ENCODE data around the gene CCDC87.
A peak's percentile ranks its signal among the peaks of the same experiment; 100 is the strongest.

Gene CCDC87

GRCh38 chr11:66580803-66581202, 12.1 kb downstream of the CCDC87 start:
- no peak for DNase-seq

- DNase-seq, result peak; percentile 76 to 78
Measured at GRCh38 chr11:66579017-66579606, 13.8 kb downstream of the CCDC87 start.

DNA sequence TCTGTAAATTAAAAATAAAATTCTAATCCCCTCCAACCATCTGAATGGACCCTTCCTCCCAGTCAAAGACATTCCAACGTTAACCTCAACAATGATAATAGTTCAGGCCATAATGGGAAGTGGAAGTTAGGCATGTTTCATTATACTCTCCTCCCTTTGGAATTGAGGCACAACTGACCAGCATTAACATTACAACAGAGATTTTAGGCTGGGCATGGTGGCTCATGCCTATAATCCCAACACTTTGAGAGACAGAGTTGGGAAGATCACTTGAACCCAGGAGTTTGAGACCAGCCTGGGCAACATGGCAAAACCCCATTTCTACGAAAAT, 22.0 kb downstream of the CCDC87 start:
- DNase-seq, result no peak

DNA sequence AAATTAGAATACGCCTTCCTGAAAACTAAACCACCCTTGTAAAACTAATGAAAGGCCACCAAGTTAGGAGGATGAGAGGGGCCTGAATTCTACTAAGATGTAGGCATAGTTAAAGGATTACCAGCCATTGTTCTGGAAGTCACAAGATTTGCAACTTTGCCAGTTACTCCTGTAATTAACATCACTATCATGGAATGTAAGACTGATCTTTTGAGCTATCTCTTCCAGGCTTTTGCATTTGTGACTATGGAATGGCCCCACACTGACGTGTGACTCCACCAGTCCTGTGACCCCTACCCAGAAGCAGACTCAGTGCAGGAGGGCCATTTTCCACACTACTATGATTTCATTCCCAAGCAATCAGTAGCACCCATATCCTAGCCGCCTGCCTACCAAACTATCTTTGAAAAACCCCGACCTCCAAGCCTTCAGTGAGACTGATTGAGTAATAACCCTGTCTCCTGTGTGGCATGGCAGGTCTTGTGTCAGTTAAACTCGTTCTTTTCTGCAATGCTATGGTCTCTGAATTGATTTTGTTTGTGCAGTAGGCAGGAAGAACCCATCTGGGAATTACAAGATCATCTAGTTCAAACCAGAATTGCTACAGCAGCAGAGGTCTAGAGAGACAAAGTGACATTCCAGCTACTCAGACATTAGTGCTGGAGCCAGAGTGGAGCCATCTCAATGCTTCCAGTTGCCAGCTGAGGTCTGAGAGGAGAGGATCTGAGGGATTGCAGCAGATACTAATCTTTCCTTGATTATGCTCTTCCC, 22.6 kb downstream of the CCDC87 start:
- DNase-seq, result no peak

- DNase-seq, result no peak
Measured at GRCh38 chr11:66569076-66569475, 23.8 kb downstream of the CCDC87 start.

DNA sequence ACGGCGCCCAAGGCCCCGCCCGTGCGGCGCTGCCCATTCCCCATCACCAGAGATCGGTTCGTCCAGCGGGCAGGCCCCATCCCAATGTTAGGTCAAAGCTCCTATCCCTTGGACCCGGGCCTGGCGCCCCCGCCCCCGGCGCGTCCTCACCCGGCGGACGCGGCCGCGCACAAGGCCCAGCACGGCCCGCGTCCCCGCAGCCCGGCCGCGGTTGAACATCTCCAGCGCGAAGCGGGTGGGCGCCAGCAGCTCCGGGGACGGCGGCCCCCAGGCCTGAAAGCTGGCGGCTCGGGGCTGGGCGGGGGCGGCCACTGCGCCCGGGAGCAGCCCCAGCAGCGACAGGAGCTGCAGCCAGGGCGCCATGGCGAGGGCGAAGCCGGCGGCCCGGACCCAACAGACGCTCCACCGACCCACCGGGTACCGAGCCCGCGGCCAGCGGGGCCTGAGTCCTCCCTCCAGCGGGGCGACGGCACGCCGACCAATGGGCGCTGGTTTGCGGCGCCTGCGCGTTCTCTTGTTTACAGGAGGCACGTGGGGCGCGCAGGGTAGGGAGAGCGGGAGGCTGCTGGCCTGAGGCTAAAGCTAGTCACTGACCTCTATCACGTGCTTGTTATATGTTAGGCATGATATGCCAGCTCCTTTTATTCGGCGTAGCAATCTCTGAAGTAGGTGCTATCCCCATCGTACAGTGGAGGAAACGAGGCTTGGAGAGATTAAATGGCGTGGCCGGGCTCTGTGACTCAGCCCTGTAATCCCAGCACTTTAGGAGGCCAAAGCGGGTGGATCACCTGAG, 24.5 kb downstream of the CCDC87 start, which contains the start of gene CTSF:
Gene CTSF (minus strand): TSS at position 483 of the 793 bp plus-strand sequence. CDS start 120 bp downstream, at position 363.
- DNase-seq, result peak; percentile 52 to 57

DNA sequence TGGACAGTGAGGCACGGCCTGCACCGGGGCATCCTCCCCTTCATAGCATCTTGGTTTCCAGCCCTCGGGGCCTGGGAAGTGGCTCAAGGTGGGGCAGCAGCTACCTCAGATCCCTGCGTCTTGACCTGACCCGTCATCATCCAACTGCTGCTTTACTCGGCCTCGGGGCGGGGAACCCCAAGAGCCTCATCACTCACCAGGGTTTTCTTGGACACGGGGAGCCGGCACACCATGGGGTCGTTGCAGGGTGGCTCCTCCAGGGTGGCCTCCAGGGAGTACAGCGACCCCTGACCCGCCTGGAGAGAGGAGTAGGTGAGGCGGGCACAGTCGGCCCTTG, 25.1 kb downstream of the CCDC87 start:
- DNase-seq, result no peak

DNA sequence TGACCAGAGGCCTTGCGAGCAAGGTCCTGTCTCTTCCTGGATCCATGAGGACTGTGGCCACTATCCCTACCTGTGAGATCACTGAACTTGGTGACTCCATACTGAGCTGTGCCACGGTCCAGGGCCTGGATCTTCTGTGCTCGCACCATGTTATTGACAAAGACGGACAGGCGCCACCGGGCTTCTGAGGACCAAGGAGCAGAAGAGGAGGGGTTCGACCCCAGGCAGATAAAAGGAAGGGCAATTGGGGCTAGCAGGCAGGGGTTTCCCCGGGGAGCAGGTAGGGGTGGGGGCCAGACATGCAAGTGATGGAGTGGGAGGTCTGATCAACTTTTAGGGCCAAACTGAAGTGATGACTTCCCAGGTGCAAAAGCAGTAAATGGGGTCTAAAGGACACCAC, 26.6 kb downstream of the CCDC87 start:
- DNase-seq, result no peak

DNA sequence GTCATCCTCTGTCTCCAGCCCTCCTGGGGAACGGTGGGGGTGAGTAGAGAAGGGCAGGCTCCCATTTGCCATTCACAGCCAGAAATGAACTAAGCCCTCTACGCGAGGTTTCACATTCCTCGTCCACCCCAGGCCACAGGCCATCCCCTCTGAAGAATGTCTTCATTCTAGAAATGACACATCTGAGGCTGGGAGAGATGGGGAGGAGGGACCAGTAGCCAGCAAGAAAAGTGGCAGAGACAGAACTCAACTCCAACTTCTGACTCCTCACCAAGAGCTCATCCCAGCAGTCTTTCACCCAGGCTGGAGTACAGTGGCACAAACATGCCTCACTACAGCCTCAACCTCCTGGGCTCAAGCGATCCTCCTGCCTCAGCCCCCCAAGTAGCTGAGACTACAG, 27.9 kb downstream of the CCDC87 start:
- DNase-seq, result no peak

- no peak for DNase-seq
Measured at GRCh38 chr11:66564538-66564937, 28.3 kb downstream of the CCDC87 start.

- no peak for DNase-seq
Measured at GRCh38 chr11:66563832-66564231, 29.0 kb downstream of the CCDC87 start.

DNA sequence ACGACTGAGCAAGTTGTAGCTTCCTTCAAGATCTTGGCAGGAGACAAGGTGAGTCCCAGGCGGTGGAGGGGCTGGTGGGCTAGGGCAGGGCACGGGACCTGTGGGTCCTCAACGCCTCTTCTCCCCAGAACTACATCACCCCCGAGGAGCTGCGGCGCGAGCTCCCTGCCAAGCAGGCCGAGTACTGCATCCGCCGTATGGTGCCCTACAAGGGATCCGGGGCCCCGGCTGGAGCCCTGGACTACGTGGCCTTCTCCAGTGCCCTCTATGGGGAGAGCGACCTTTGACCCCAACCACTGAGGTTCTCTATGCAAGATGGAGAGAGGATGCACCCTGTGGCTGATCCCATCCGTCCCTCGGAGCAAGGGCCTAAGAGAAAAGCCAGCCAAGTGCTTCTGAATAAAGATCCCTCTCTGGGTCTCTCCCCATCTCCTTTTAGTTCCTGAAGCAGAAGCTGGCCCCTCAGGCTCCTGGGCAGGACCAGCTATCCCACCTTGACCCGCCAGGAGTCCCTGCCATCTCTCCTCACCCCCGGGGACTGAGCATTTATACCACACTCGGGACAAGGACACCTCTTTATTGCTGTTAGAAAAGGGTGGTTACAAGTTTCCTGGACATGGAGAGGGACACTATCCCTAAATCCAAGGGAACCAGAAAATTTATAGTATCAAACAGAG, 29.8 kb downstream of the CCDC87 start:
- DNase-seq, result no peak

- no peak for DNase-seq
Measured at GRCh38 chr11:66562275-66562674, 30.6 kb downstream of the CCDC87 start.

DNA sequence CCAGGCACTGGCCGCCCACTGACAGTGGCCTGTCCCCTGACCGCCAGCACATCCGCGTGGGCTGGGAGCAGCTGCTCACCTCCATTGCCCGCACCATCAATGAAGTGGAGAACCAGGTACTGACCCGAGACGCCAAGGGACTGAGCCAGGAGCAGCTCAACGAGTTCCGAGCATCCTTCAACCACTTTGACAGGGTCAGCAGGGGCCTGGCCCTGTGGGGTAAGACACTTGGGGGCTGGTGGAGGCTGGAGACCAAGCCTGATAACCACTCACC, 31.0 kb downstream of the CCDC87 start:
- no peak for DNase-seq

- DNase-seq, result no peak
Measured at GRCh38 chr11:66561178-66561974, 31.5 kb downstream of the CCDC87 start.

- DNase-seq, result no peak
Measured at GRCh38 chr11:66559866-66560676, 32.8 kb downstream of the CCDC87 start.

DNA sequence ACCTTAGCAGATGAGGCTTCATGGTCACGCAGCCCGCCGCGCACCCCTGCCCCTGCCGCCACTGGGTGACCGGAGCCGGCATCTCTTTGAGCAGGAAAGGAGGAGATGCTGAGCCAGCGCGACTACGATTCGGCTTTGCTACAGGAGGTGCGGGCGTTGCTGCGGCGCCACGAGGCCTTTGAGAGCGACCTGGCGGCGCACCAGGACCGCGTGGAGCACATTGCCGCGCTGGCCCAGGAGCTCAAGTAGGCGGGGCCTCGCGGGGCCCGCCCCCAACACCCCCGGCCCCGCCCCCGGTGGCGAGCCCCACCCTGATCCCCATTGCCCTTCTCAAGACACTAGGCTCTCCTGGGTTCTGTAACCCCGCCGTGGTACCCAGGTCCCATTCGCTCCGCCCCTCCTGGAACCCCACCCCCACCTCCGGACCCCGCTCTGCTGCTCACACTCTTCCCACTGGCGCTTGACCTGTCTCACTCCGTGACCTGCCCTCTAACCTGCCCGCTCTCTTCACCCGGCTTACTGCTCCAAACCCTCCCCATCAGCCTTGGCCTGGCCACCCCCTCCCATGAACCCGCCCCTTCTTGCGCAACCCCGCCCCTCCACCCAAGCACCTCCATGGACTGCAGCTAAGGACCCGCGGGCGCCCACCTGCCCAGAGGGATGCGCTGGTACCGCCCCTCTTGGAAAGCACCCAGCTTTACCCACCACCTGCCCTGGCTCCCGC, 33.6 kb downstream of the CCDC87 start:
- DNase-seq, result peak in 1 of 2 experiments; percentile 13

GRCh38 chr11:66557733-66558326, 35.0 kb downstream of the CCDC87 start:
- no peak for DNase-seq

DNA sequence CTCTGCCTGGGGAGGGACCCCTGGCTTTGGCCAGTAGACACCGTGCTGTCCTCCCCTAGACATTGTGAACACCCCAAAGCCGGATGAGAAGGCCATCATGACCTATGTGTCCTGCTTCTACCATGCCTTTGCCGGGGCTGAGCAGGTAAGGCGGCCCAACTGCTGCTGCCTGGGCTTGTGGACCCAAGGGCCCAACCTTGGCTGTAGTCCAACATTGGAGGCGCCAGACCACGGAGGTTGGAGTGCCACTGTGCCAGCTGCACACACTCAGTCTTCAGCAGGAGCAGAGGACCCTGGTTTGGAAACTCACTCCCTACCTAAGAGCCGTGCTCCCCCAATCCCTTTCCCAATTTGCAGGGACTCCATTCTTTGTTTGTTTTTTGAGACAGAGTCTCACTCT, 36.8 kb downstream of the CCDC87 start:
- DNase-seq, result no peak

- no peak for DNase-seq
Measured at GRCh38 chr11:66555416-66555815, 37.4 kb downstream of the CCDC87 start.

DNA sequence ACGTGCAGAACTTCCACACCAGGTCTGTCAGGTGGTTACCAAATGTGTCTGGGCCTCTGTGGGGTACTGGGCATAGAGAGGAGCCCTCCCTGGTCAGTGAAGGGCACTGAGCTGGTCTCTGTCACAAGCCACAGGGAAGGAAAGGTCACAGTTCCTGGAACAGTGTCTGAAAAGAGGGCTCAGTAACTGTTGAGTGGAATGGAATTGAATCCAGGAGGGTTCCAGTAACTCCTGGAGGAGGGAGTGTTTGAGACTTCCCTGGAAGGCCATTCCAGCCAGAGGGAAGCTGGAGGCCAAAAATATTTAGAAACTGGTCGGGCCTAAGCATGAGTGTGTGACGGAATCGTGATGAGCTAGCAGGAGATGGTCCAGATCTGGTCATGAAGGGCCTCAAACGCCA, 38.3 kb downstream of the CCDC87 start:
- no peak for DNase-seq

All from activated CD4-positive, alpha-beta T cell treated with anti-CD3 and anti-CD28 coated beads, Interleukin-2, amount 50 U/mL, for 4 hours (primary cell).